MCF 10A (cell line): ENCODE data around the gene NFU1. TPM values are rescaled to one million over a fixed set of nuclear protein-coding genes. Genes with fewer than 3 reads are reported as not detected.
A peak's percentile ranks its signal among the peaks of the same experiment; 100 is the strongest.
"Not testable (repeated sequence)": the region's sequence is repeated elsewhere in the genome, so short reads cannot be mapped to it uniquely, and the experiment has no call there.

Source experiments
- BruUV-seq: library from RNA; stranded (reverse); fragments of 400-500 nt; replicated peaks from 2 replicates; lab custom pipeline; 2021; lab: Mats Ljungman, UMichigan
- CTCF ChIA-PET: fragments of 300-600 bp; sonication (Branson Sonifier 250); formaldehyde crosslinking; extraction: SDS; loops from one replicate; lab custom pipeline; 2021; ENCODE audit warnings: antibody characterized with exemption, inconsistent platforms; lab: Yijun Ruan, JAX
- POLR2A ChIA-PET: fragments of 300-600, 350-650 bp; sonication (Branson Sonifier 250); formaldehyde crosslinking; extraction: SDS; loops from one replicate; lab custom pipeline; 2020; ENCODE audit warnings: antibody characterized with exemption, inconsistent platforms; lab: Yijun Ruan, JAX
- DNase-seq: peaks from one replicate; pipeline ENCODE4 v3.0.0-alpha.2; 2018; ENCODE audit not compliant: unreplicated experiment
- H3K27ac Mint-ChIP-seq: one replicate; pipeline ENCODE4 v1.8.0; 2022; ENCODE audit warnings: mild to moderate bottlenecking, low read depth, mixed read lengths; ENCODE audit not compliant: unreplicated experiment
- H3K27me3 Mint-ChIP-seq: one replicate; pipeline ENCODE4 v1.8.0; 2022; ENCODE audit warnings: mixed read lengths; ENCODE audit not compliant: insufficient read depth, unreplicated experiment
- H3K36me3 Mint-ChIP-seq: one replicate; pipeline ENCODE4 v1.8.0; 2022; ENCODE audit warnings: mild to moderate bottlenecking, moderate library complexity, mixed read lengths; ENCODE audit not compliant: insufficient read depth, unreplicated experiment
- H3K4me1 Mint-ChIP-seq: one replicate; pipeline ENCODE4 v1.8.0; 2022; ENCODE audit warnings: mixed read lengths; ENCODE audit not compliant: insufficient read depth, unreplicated experiment
- H3K4me3 Mint-ChIP-seq: one replicate; pipeline ENCODE4 v1.8.0; 2022; ENCODE audit warnings: mild to moderate bottlenecking, moderate library complexity, mixed read lengths; ENCODE audit not compliant: unreplicated experiment
- H3K9me3 Mint-ChIP-seq: one replicate; pipeline ENCODE4 v1.8.0; 2022; ENCODE audit warnings: mixed read lengths; ENCODE audit not compliant: unreplicated experiment
- CTCF ChIP-seq: fragments of 200-600 bp; IDR thresholded peaks from one replicate; pipeline ENCODE4 v1.8.0; 2022; ENCODE audit warnings: antibody characterized with exemption, mild to moderate bottlenecking; ENCODE audit not compliant: unreplicated experiment
- intact Hi-C: fragments of 100-400 bp; cut with micrococcal nuclease; formaldehyde crosslinking; loops from 2 replicates; pipeline ENCODE4 v1.14.1; 2022
- total RNA-seq: library from RNA; stranded (reverse); gene quantifications from 2 replicates; pipeline ENCODE4 v1.2.3, GENCODE V29; 2022

Gene NFU1
- total RNA-seq, 1 experiment from 2014 or later: 32.3 TPM

- no peak for DNase-seq
- Mint-ChIP-seq H3K36me3 (peaks cover 90% of the 10 kb centered on the region), H3K9me3 (no peaks in the 10 kb centered on the region), H3K27me3 (no peaks in the 10 kb centered on the region), H3K27ac (no peak overlapping the region), H3K4me3 (no peak overlapping the region), H3K4me1 (peaks cover 9% of the 10 kb centered on the region)
- POLR2A ChIA-PET: no interaction called here
- intact Hi-C loops: no loop called here
- no TSS peak for BruUV-seq
- CTCF ChIA-PET: interaction anchor here (1.1 kb wide), 1 partner anchor 380 kb away, joined by 3 read pairs; no protein-coding TSS in a partner anchor
- no peak for TF ChIP-seq CTCF
These were observed 78.3 kb downstream of the NFU1 start for GRCh38 chr2:69358914-69359313.

GRCh38 chr2:69356471-69356870 lies 80.8 kb downstream of the NFU1 start:
- intact Hi-C loops: no loop called here
- H3K27me3 Mint-ChIP-seq: no peaks in the 10 kb centered on the region
- BruUV-seq: no TSS peak
- CTCF ChIA-PET: no interaction called here
- no peak overlapping the region for H3K4me3 Mint-ChIP-seq
- H3K9me3 Mint-ChIP-seq: no peaks in the 10 kb centered on the region
- POLR2A ChIA-PET: no interaction called here
- peaks cover 87% of the 10 kb centered on the region for H3K36me3 Mint-ChIP-seq
- peak; percentile 34 for DNase-seq
- H3K27ac Mint-ChIP-seq: no peak overlapping the region
- TF ChIP-seq CTCF: no peak
- H3K4me1 Mint-ChIP-seq: peaks cover 9% of the 10 kb centered on the region

GRCh38 chr2:69354976-69355375 lies 82.3 kb downstream of the NFU1 start:
- H3K27me3 Mint-ChIP-seq, H3K4me1 Mint-ChIP-seq, H3K27ac Mint-ChIP-seq, intact Hi-C loops, H3K4me3 Mint-ChIP-seq, DNase-seq, BruUV-seq, H3K9me3 Mint-ChIP-seq, POLR2A ChIA-PET: not testable (repeated sequence)
- CTCF ChIA-PET: interaction anchor here (0.6 kb wide), 1 partner anchor 298 kb away, joined by 3 read pairs; no protein-coding TSS in a partner anchor
- peaks cover 85% of the 10 kb centered on the region for H3K36me3 Mint-ChIP-seq

GRCh38 chr2:69353360-69353759 lies 83.9 kb downstream of the NFU1 start:
- CTCF ChIA-PET: no interaction called here
- intact Hi-C loops: no loop called here
- POLR2A ChIA-PET: no interaction called here
- Mint-ChIP-seq H3K27ac (no peak overlapping the region), H3K27me3 (no peaks in the 10 kb centered on the region), H3K4me1 (peaks cover 9% of the 10 kb centered on the region), H3K36me3 (peaks cover 87% of the 10 kb centered on the region), H3K9me3 (no peaks in the 10 kb centered on the region), H3K4me3 (no peak overlapping the region)
- no peak for TF ChIP-seq CTCF
- DNase-seq: no peak
- BruUV-seq: no TSS peak

GRCh38 chr2:69348781-69349180 lies 88.5 kb downstream of the NFU1 start:
- Mint-ChIP-seq H3K27ac (no peak overlapping the region), H3K36me3 (peaks cover 93% of the 10 kb centered on the region), H3K27me3 (no peaks in the 10 kb centered on the region), H3K4me1 (no peaks in the 10 kb centered on the region), H3K4me3 (no peak overlapping the region), H3K9me3 (no peaks in the 10 kb centered on the region)
- no peak for DNase-seq
- intact Hi-C loops: no loop called here
- no TSS peak for BruUV-seq
- POLR2A ChIA-PET: no interaction called here
- CTCF ChIA-PET: no interaction called here
- no peak for TF ChIP-seq CTCF
